ENCODE results near the gene TNFRSF18. TPM values are rescaled to one million over a fixed set of nuclear protein-coding genes. Genes with fewer than 3 reads are reported as not detected.

The TNFRSF18 gene
- total RNA-seq, 1 donor from 2014 or later, result 0.47 TPM

GRCh38 chr1:1204998-1205768, 1.2 kb downstream of the TNFRSF18 start:
- Histone ChIP-seq H3K27ac (no peak overlapping the region), H3K27me3 (ENCODE audit: low read depth) (peaks cover 66% of the 10 kb centered on the region), H3K36me3 (no peaks in the 10 kb centered on the region), H3K4me1 (peaks cover 16% of the 10 kb centered on the region), H3K9me3 (no peaks in the 10 kb centered on the region), H3K4me3 (no peak overlapping the region)
- ATAC-seq (no peak), DNase-seq (peak; percentile 34)
- intact Hi-C loops (cut with DNase I), result no loop called here
- no peak for TF ChIP-seq CTCF (IDR thresholded peaks at IDR 0.05)

- Histone ChIP-seq H3K27me3 (ENCODE audit: low read depth) (peaks cover 72% of the 10 kb centered on the region), H3K9me3 (no peaks in the 10 kb centered on the region), H3K4me3 (no peak overlapping the region), H3K4me1 (peaks cover 16% of the 10 kb centered on the region), H3K36me3 (no peaks in the 10 kb centered on the region), H3K27ac (no peak overlapping the region)
- intact Hi-C loops (cut with DNase I), result no loop called here
- TF ChIP-seq CTCF (IDR thresholded peaks at IDR 0.05), result no peak
- ATAC-seq, result no peak
- peak; percentile 19 for DNase-seq
Measured at GRCh38 chr1:1204425-1204920, 1.9 kb downstream of the TNFRSF18 start.

GRCh38 chr1:1203561-1204424, 2.6 kb downstream of the TNFRSF18 start:
- DNase-seq, result peak; percentile 35
- Histone ChIP-seq H3K36me3 (no peaks in the 10 kb centered on the region), H3K9me3 (no peaks in the 10 kb centered on the region), H3K27me3 (ENCODE audit: low read depth) (peaks cover 73% of the 10 kb centered on the region), H3K4me3 (no peak overlapping the region), H3K27ac (no peak overlapping the region), H3K4me1 (peaks cover 16% of the 10 kb centered on the region)
- ATAC-seq, result no peak
- no peak for TF ChIP-seq CTCF (IDR thresholded peaks at IDR 0.05)
- intact Hi-C loops (cut with DNase I), result no loop called here

GRCh38 chr1:1202831-1203560, 3.4 kb downstream of the TNFRSF18 start:
- no peak for ATAC-seq
- Histone ChIP-seq H3K4me3 (no peak overlapping the region), H3K9me3 (no peaks in the 10 kb centered on the region), H3K4me1 (peaks cover 16% of the 10 kb centered on the region), H3K36me3 (no peaks in the 10 kb centered on the region), H3K27ac (no peak overlapping the region), H3K27me3 (ENCODE audit: low read depth) (peaks cover 65% of the 10 kb centered on the region)
- intact Hi-C loops (cut with DNase I), result no loop called here
- DNase-seq, result peak; percentile 41
- no peak for TF ChIP-seq CTCF (IDR thresholded peaks at IDR 0.05)
